ENCODE measurements around the gene FXYD6.
A peak's percentile ranks its signal among the peaks of the same experiment; 100 is the strongest.
"Not testable (repeated sequence)": the region's sequence is repeated elsewhere in the genome, so short reads cannot be mapped to it uniquely, and the experiment has no call there.

Gene FXYD6

DNA sequence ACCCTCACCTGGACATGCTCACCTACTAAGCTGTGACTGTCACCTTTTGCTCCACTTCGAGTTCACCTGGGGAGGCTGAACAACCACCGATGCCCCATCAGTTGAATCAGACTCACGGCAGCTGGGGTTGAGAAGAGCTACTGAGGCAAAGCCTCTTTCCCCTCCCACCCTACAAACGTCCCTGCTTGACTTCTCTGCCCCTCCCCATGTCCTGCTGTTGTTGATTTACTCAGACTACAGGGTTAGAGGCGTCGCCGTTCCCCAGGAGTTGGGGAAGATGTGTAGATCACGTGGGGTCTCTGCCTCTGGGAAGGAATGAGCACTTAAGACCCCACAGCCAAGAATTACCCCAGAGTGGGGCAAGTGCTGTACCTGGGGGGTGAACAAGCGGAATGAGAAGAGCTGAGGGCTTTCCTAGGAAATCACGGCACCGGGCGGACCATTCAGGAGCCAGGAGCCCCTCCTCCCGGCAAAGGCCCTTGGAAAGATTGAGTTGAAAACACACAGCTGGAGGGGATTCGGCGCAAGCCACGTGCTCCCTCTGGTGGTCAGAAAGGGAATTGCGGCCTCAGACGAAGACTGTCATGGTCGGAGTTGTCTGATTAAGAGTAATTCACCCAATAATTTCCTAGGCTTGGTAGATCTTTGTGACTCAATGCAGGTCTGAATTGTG lies 59.0 kb downstream of the FXYD6 start:
- DNase-seq (ENCODE audit: low read depth in 2 of 2): peak; percentile 33 to 44

DNA sequence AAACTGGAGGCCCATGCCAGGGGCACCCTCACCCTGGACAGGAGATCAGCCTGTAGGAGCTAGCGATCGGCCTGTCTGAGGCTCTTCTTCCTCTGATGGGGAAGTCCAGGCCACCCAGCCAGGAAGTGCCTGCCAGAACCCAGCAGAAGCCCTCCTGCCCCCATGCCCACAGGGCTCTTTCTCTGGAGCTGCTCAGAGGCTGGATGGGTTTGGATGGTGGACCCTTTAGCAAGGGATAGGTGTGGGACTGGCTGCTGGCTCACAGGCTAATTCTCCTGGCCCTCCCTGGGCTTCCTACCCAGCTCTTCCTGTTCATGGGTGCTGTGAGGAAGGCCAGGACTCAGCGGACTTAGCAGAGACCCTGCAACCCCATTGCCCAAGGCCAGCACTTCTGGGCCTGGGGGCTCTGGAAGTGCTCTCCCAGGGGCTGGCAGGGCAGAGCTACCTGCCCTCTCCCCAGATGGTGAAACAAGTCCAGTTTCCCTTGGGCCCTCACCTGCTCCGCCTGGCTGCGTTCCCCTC lies 59.6 kb downstream of the FXYD6 start:
- DNase-seq (ENCODE audit: low read depth in 2 of 2): no peak

DNA sequence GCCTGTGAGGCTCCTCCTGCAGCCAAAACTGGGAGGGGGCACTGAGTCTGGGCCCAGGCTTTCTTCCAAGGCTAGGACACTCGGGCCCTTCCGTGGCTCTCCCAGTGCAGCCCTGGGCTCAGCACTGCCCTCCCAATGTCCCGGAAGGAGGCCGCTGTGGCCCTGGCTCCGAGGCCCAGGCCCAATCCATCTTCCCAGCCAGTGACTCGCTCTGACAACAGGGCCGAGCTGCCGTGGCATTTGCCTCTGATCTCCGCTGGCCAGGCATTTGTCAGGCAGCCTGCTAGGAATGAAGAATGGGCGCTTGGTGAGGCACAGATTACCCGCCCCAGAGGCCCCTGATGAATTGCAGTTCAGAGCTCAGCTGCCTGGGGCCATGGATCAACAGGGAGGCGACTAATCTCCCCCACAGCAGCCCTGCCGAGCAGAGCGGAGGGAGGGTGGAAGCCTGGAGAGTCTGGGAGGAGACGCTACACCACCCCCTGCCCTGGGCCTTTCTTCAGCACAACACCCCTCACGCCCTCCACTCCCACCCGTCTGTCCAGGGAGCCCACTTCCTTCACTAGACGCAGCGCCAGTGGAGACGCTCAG lies 60.2 kb downstream of the FXYD6 start:
- DNase-seq (ENCODE audit: low read depth in 2 of 2): no peak

DNA sequence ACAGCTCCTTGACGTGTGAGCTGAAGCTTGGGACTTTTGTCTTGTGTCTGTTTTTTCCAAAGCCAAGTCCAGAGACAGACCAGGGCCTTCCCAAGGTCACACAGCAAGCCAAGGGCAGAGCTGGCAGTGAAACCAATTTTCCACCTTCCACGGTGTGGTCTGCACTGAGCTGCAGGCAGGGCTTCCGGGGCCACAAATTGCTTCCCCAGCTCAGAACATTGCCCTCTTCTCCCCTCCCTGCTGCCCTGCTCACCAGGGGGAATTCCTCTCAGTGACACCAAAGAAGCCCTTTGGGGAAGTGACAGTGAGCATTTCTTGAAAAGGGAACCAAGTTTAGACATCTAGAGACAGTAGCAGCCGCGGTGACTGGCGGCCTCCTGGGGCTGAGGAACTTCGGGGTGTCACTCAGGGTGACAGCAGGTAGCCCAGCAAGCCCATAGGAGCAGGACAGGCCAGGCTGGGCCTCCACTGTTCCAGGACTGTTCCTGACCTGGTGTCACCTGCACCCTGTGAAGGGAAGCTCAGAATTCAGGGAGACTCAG lies 61.1 kb downstream of the FXYD6 start:
- DNase-seq (ENCODE audit: low read depth in 2 of 2): no peak

DNA sequence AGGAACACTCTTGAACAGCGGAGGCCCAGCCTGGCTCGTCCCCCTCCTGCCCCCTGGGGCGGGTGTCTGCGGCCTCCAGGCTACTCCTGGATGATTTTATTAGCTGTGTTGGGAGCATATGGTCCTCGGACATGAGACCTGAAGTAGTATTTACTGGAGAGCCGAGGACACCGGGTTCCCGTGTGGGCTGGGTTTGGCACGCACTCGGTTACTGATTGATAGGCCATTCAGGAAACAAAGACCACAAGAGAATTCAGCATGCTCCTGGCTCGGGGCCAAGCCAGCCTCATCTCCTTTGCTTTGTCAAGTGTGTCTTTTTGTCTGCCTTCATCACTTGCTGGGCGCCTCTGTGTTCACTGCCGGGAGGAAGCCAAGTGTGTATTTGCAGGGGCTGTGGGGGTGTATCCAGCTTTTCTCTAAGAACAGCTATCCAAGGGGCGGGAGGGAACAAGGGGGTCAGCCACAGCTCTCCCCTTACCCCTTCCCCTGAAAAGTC lies 61.6 kb downstream of the FXYD6 start:
- DNase-seq (ENCODE audit: low read depth in 2 of 2): no peak

DNA sequence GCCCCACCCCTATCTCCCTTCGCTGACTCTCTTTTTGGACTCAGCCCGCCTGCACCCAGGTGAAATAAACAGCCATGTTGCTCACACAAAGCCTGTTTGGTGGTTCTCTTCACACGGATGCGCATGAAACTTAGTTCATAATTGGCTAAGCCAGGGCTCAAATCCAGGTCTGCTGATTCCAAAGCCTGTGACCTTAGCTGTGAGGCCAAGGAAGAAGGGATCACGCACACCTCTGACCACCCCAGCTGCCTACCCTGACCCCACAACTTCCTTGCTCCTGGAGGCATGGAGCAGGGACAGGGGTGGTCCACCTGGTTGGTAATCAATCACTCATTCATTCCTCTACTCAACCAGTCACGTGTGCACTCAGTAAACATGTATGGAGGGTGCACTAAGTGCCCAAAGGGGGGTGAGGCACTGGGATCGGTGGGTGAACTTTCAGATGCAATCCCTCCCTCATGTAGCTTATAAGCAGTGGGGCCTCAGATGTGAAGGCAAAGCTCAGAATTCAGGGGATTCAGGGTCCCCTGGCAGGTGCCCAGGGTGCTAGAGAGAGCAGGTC lies 62.2 kb downstream of the FXYD6 start:
- DNase-seq (ENCODE audit: low read depth in 2 of 2): no peak

DNA sequence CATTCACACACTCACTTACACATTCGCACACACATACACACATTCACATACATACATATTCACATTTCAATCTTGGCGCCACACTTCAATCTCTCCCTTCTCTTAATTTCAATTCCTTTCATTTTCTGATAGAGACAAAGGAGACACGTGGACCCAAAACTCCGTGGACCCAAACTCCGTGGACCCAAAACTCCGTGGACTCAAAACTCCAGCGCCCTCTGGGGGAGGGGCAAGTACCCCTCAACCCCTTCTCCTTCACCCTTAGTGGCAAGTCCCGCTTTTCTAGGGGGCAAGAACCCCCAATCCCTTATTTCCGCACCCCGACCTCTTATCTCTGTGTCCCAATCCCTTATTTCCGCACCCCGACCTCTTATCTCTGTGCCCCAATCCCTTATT lies 66.4 kb downstream of the FXYD6 start:
- DNase-seq (ENCODE audit: low read depth in 2 of 2): not testable (repeated sequence)

DNA sequence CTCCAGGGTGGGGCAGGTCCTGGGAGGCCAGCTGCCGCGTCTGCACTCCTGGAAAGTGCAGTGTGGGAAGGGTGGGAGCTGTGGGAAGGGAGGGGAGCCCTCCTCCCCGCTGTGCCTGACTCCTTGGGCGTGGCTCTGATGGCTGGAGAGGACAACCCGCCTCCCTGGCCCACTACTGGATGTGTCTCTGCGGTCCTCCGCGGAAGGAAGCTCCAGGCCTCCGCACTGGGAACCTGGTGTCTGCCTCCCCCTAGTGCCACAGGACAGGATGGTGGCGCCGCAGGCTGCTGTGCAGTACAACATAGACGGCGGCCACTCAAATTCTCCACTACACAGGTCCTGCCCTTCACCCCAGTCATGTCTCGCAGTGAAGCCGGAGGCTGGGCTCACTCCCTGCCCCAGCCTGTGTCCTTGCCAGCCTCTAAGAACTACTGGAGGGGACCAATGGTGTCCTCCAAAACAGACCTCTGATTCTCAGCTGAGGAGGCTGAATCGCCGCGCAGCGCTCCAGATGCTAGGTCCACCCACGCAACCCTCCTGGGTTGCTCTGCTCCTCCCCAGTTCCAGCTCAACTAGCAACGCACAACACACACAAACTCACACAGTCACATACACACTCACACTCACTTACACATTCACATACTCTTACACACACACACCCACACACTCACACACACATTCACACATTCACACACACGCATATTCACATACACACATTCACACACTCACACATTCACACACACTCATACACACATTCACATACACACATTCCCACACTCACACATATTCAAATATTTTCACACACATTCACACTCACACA lies 67.0 kb downstream of the FXYD6 start:
- no peak for DNase-seq (ENCODE audit: low read depth in 2 of 2)

DNA sequence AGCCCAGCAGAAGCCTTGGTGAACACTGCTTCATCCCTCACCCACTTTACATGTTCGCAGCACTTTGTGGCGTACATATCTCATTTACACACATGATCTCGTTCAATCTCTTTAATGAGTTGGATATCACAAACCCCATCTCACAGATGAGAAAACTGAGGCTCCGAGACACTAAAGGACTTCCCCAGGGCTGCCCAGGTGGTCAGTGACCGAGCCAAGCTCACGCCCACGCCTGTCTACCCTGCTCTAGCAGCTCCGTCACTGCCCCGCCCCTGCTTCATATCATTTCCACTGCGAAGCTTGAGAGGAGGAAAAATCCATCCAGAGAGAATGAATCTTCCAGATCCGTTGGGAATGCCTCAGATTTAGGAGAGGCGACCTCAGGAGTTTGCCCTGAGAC lies 67.7 kb downstream of the FXYD6 start:
- no peak for DNase-seq (ENCODE audit: low read depth in 2 of 2)

DNA sequence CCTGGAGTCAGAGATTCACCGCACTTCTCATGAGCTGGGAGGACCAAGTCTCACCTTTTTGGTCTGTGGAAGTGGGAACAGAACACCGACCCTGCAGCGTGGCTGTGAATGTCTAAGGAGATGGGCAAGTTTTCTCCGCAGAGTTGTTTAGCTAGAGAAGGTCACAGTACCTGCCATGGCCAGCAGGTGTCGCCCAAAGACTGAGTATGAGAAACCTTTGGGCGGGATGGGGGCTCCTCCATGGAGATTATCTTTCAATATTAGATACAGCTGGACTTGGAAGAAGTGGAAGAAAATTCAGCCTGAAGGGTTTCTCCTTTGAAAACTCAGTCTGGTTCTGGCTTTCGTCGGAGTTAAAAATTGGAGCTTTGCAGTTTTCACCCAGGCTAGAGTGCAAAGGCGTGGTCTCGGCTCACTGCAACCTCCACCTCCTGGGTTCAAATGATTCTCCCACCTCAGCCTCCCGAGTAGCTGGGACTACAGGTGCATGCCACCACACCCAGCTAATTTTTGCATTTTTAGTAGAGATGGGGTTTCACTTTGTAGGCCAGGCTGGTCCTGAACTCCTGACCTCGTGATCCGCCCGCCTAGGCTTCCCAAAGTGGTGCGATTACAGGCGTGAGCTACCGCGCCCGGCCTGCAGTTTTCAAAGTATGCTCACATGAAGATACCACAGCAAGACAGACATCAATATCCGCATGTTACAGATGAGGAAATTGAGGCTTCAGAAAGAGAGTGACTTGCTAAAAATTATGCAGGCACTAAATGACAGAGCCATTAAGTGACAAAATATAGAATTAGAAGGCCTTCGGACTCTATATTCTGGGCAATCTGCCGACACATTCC lies 68.8 kb downstream of the FXYD6 start:
- no peak for DNase-seq (ENCODE audit: low read depth in 2 of 2)

DNA sequence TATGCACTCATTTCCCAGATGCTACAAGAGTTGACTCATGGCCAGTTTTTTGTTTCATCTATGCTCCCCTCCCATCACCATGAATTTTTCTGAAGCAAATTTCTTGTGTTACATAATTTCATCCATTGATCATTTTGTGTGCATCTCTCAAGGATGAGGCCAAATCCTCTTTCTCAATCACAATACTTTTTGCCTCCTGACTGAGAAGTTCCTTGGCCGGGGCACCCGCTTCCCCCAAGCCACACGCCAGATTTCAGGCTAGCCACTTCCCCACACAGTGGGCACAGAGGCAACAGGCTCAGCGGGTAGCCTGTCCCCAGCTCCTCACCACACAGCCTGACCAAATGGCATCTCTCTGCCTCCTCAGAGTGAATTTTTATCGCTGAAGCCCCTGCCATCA lies 69.6 kb downstream of the FXYD6 start:
- no peak for DNase-seq (ENCODE audit: low read depth in 2 of 2)

DNA sequence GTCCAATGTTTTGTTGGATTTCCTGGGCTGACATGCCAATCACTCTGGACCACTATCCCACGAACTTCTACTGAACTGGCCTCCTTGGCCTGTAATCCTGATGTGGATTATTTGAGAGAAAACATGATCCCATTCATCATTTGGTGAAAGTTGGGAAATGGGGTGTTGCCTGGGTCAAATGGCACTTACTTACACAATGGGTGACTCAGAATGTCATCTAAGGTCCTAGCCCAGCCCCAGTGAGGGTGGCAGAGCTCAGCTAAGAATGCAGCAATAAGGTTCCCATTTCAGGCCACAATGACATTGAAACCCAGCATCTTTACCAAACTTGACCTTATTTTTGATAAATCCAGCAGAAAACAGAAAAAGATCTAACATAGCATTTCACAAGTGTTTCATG lies 71.4 kb downstream of the FXYD6 start:
- DNase-seq (ENCODE audit: low read depth in 2 of 2): no peak

DNA sequence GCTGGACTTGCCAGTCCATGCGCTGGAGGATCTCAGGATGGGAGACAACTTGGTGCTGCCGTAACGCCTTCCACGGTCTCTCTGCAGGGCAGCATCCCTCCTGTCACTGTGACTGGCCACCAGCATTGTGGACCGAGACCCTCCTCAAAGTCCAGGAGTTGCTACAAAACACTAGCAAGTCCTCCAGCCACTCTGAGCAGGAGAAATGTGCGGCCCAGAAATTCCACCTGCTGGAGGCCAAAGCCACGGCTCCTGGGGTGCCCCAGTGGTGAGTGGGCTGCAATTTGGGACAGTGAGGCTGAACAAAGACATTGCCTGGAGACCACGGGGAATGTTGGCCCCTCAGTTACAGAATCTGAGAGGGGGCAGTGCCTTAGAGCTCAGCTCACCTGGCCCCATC lies 72.6 kb downstream of the FXYD6 start:
- no peak for DNase-seq (ENCODE audit: low read depth in 2 of 2)

DNA sequence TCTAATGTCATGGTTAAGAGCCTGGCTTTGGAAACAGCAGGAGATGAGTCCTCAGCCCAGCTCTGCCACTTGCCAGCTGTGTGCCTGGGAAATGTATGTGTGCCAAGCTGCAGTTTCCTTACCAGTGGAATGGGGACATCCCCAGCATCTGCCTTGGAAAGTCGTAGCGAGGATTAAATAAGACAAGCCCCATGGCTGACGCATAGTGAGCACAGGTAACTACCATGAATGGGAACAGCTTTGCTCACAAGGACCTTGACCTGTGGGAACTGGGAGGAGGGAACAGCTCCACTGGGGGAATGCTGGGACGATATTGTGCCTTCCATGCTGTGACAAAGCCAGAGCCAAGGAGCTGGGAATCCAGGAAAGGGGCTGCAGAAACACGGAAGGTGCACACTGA lies 76.8 kb downstream of the FXYD6 start:
- no peak for DNase-seq (ENCODE audit: low read depth in 2 of 2)

DNA sequence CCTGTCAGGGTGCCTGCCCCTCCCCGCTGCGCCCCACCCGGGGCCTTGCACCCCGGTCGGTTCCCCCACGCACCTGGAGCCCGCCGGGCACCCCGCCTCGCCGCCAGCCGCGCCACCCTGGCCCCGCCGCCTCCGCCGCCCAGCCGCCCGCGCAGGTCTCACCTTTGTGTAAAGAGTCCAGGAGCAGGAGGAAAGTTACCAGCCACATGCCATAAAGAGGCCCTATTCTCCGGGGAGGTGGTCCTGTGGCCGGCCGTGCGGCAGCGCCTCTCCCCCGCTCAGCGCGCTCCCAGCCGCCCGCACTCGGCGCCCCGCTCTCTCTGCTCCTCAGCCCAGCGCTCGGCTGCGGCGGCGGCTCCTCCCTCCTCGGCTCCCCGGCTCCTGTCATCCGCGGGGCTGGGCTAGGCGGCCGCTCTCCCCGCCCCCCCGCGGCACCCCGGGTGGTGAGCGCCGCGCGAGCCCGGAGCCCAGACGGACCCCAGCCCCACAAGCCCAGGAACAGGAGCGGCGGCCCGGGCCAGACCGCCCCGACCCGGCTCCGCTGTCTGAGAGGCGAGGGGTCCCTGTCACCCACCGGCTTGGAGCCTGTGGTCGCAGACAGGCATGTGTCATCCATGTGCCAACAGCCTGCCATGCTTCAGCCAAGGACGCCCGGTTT lies 79.5 kb downstream of the FXYD6 start, which contains the start of gene DSCAML1:
Gene DSCAML1, minus strand, starts transcription at position 345 of the 658 bp plus-strand sequence. Its CDS starts 137 bp downstream, at position 208.
- DNase-seq (ENCODE audit: low read depth in 2 of 2): no peak

DNA sequence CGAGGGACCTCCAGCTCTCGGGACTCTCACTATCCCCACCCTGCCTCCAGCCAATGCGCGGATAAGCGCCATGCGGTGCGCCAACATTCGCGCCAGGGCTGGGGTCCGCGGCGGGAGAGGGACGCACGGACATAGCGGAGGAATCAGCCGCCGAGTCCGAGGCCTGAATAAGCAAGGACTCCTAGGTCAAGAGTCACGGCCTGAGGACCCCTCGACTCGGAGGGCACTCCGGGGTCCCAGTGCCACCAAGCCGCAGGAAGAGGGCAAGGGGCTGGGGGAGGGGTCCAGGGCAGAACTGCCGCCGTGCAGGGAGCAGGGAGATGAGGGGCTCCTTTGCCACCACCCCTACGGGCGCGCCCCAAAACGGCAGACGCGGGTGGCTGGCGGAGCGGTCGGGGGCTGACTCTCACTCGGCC lies 80.0 kb downstream of the FXYD6 start:
- no peak for DNase-seq (ENCODE audit: low read depth in 2 of 2)

DNA sequence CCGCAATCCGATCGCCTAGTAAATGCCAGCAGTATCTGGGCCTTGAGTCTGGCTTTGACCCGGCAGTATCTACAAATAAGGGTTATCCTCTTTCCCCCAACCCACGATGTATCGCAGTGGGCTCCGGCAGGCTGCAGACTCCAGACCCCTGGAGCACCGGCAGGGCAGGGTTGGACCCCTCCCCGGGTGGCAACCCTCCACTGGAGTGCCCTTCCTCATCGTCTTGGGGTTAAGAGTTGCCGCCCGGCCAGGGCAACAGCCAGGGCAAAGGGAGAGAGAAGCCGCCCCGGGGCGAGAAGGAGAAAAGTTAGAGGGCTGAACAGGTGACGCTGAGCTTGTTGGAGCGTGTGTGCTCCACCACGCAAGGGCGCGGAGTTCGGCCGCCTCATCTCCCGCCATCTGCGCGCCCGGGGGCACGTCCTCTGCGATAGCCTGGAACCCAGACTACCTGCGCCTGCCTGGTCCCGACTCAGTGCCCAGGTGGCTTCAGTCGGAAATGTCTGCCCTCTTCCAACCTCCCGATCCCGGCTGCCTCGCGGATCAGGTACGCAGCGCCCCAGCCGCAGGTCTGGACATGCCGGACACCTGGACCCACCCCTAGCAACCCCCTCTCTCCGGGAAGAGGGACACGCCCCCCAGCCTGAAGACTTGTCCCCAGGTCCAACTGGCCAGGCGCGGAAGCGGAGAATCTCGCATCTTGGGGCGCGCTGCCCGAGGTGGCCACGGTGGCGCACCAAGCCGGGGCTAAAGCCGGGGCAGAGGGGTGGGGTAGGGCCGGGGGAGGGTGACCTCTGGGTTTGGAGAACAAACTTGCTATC lies 80.6 kb downstream of the FXYD6 start:
- DNase-seq (ENCODE audit: low read depth in 2 of 2): no peak

DNA sequence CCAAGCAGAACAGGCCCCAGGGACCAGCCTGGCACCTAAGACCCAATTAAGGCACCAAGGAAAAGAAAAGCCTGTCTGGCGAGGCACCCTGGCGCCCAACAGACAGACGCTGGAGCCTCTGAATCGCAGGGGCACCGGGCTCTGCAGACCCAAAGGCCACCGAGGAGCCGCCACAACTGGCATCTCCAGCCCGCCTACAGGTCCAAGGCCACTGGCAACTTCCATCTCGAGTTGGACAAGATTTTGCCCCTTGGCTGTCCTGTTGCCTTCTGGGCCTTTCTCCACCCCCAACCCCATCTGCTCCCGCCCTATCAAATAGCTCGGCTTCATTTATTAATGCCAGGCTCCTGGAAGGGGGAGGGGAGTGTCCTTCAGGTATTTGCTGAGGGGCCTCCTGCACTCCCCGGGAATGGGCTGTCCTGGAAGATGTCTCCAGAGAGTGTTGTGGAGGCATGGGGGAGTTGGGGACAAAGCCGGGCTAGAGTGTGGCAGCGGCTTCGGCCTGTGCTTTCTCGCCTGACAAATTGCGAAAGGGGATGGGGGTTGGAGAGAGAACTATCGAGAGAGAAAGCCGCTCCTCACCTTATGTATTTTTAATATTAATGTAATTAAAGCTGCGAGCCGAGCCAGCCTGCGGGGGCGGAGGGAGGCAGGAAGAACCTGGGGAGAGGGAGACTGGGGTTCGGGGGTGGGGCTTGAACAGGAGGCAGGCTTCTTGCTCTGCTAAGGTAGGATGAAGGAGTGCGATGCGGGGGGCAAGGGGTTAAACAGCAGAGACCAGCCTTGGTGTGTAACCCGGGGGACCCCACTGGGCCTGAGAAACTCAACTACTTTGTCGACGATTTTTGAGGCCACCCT lies 81.5 kb downstream of the FXYD6 start:
- DNase-seq (ENCODE audit: low read depth in 2 of 2): no peak

DNA sequence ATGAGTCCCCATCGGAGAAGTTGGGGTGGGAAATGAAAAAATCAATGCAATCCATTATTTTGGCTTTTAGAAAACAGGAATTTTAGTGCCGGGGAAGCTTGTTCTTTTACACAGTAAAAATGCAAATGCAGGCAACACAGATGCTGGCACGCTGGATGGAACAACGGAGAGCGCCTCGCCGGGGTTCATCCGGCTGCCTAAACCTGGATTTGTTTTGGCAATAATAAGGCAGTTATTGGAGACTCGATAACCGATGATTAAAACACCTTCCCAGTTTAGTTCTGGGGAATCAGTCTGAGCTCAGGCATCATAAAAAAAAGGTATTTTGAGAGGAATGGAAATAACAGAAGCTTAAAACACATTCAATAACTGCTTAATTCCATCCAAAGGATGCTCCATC lies 82.3 kb downstream of the FXYD6 start:
- DNase-seq (ENCODE audit: low read depth in 2 of 2): no peak

Data from fibroblast of skin of left biceps (primary cell).